ENCODE results near the gene BABAM2. TPM values are rescaled to one million over a fixed set of nuclear protein-coding genes. Genes with fewer than 3 reads are reported as not detected.

BABAM2 gene
- total RNA-seq, 1 experiment from 2014 or later = 27.1 TPM

DNA sequence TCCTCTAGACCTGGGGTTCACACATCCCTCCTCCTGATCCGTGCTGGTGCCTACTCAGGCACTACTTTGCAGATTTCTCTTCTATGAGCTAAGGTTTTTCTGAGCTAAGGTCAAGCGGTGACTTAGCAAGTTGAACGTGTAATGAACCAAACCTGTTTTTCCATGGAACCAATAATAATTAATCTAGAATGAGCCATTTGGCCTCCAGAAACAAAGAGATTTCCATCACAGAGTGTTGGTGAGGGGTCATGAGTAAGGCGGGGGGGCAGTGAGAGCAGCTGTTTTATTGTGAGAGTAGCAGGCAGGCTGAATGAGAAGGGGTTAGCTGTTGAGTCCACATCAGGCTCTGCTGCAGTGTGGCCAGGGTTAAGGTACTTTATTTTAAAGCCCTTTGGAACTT is 390.1 kb downstream of the BABAM2 start:
- H3T11ph ChIP-seq (ENCODE audit: low read length) = no peak overlapping the region
- H3K4me2 ChIP-seq (ENCODE audit: insufficient read depth, insufficient read length, low read length) = no peak overlapping the region
- no peak overlapping the region for H3K27ac ChIP-seq (ENCODE audit: insufficient read length, low read depth, low read length)
- no peak overlapping the region for H3K18ac ChIP-seq (ENCODE audit: insufficient read length, low read depth, low read length)
- Mint-ChIP-seq H3K9me3 (no peaks in the 10 kb centered on the region), H3K4me1 (peaks cover 0 to 3% of the 10 kb centered on the region in 2 experiments; a peak in 2 of 4 replicates), H3K4me3 (no peak overlapping the region), H3K27ac (no peak overlapping the region), H3K36me3 (ENCODE audit: insufficient read depth in 1 of 3, low read depth in 3 of 3) (no peaks in the 10 kb centered on the region), H3K27me3 (ENCODE audit: low read depth) (no peaks in the 10 kb centered on the region)
- H4K91ac ChIP-seq (ENCODE audit: insufficient read length, low read depth, low read length) = no peak overlapping the region
- no peak overlapping the region for H2BK20ac ChIP-seq (ENCODE audit: low read depth, low read length, poor library complexity, severe bottlenecking)
- H2BK15ac ChIP-seq (ENCODE audit: low read depth, low read length) = no peak overlapping the region
- no peak overlapping the region for H2BK120ac ChIP-seq (ENCODE audit: low read depth, low read length, poor library complexity, severe bottlenecking)
- H3K9ac ChIP-seq (ENCODE audit: extremely low read depth, insufficient read length, low read length) = no peak overlapping the region
- no CpG with 5 or more reads among the region's 4 CpGs for WGBS (ENCODE audit: extremely low coverage, insufficient read length, low lambda C conversion rate)
- no peak overlapping the region for H2AFZ ChIP-seq (ENCODE audit: low read length)
- no peak overlapping the region for H2BK12ac ChIP-seq (ENCODE audit: insufficient read length, low read depth, low read length)
- no peaks in the 10 kb centered on the region for H4K20me1 ChIP-seq (ENCODE audit: control insufficient read depth, insufficient read depth, insufficient read length)
- H3K79me1 ChIP-seq (ENCODE audit: insufficient read depth, low read depth, low read length, poor library complexity, severe bottlenecking) = no peaks in the 10 kb centered on the region
- H3K79me2 ChIP-seq (ENCODE audit: insufficient read depth, low read length) = no peaks in the 10 kb centered on the region; the same call in 1 of the 2 replicates
- H3K14ac ChIP-seq (ENCODE audit: insufficient read depth, low read length) = no peak overlapping the region
- H2AK5ac ChIP-seq (ENCODE audit: insufficient read length, low read length) = no peak overlapping the region
- no peak overlapping the region for H3K4ac ChIP-seq (ENCODE audit: low read depth, low read length)
- H4K8ac ChIP-seq (replicated peaks; ENCODE audit: insufficient read length, low read depth, low read length) = no peak overlapping the region
- no peaks in the 10 kb centered on the region for H3K4me1 ChIP-seq (ENCODE audit: insufficient read depth, low read length)
- H4K5ac ChIP-seq (ENCODE audit: insufficient read length, low read depth, low read length) = no peak overlapping the region
- TF ChIP-seq, protein P1, sequence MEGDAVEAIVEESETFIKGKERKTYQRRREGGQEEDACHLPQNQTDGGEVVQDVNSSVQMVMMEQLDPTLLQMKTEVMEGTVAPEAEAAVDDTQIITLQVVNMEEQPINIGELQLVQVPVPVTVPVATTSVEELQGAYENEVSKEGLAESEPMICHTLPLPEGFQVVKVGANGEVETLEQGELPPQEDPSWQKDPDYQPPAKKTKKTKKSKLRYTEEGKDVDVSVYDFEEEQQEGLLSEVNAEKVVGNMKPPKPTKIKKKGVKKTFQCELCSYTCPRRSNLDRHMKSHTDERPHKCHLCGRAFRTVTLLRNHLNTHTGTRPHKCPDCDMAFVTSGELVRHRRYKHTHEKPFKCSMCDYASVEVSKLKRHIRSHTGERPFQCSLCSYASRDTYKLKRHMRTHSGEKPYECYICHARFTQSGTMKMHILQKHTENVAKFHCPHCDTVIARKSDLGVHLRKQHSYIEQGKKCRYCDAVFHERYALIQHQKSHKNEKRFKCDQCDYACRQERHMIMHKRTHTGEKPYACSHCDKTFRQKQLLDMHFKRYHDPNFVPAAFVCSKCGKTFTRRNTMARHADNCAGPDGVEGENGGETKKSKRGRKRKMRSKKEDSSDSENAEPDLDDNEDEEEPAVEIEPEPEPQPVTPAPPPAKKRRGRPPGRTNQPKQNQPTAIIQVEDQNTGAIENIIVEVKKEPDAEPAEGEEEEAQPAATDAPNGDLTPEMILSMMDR (conservative IDR thresholded peaks at IDR 0.05) = no peak
- H3K56ac ChIP-seq (ENCODE audit: insufficient read length, low read depth, low read length) = no peak overlapping the region
- no peak for DNase-seq
- H3K9me3 ChIP-seq (ENCODE audit: control insufficient read depth, low read depth, low read length) = no peaks in the 10 kb centered on the region
- no peaks in the 10 kb centered on the region for H3K27me3 ChIP-seq (ENCODE audit: insufficient read depth, low read length)
- no peak overlapping the region for H2BK5ac ChIP-seq (ENCODE audit: insufficient read length, low read length)
- no peak overlapping the region for H3K23ac ChIP-seq (ENCODE audit: insufficient read length, low read depth, low read length)
- no peaks in the 10 kb centered on the region for H3K23me2 ChIP-seq (ENCODE audit: insufficient read length, low read depth, low read length, poor library complexity, severe bottlenecking)

Data from H9 (cell line).